Mesenchymal stem cell (in vitro differentiated cells and primary cell): ENCODE measurements around the gene ALKBH7.
A peak's percentile ranks its signal among the peaks of the same experiment; 100 is the strongest.

ENCODE experiments used
- DNase-seq: peaks from one replicate; pipeline ENCODE4 v3.0.0-alpha.2; 2013
- H2AFZ ChIP-seq: one replicate; pipeline ENCODE4 v1.6.1; 2013; ENCODE audit warnings: low read depth, mild to moderate bottlenecking, control low read depth, inconsistent platforms, low read length, moderate library complexity
- H2AK5ac ChIP-seq: 2 replicates; pipeline ENCODE4 v1.6.1; 2013; ENCODE audit warnings: low read length, moderate library complexity, mild to moderate bottlenecking, inconsistent platforms; ENCODE audit not compliant: severe bottlenecking
- H2BK120ac ChIP-seq: one replicate; pipeline ENCODE4 v1.6.1; 2013; ENCODE audit warnings: low read depth, mild to moderate bottlenecking, inconsistent platforms, low read length, moderate library complexity
- H2BK12ac ChIP-seq, 2 experiments: one replicate each; pipeline ENCODE4 v1.6.1; 2013; ENCODE audit warnings: inconsistent platforms in 2 of 2, low read length in 2 of 2, mild to moderate bottlenecking in 2 of 2, moderate library complexity in 2 of 2, control low read depth in 1 of 2
- H2BK15ac ChIP-seq: one replicate; pipeline ENCODE4 v1.6.1; 2013; ENCODE audit warnings: mild to moderate bottlenecking, low read depth, inconsistent platforms; ENCODE audit not compliant: poor library complexity, severe bottlenecking
- H2BK5ac ChIP-seq: 2 replicates; pipeline ENCODE4 v1.6.1; 2013; ENCODE audit warnings: low read depth, mild to moderate bottlenecking, low read length, control low read depth, inconsistent platforms; ENCODE audit not compliant: poor library complexity, severe bottlenecking
- H3K14ac ChIP-seq, 2 experiments: one replicate each; pipeline ENCODE4 v1.6.1; 2013; ENCODE audit warnings: inconsistent platforms in 2 of 2, low read length in 2 of 2, control low read depth in 1 of 2, mild to moderate bottlenecking in 1 of 2, moderate library complexity in 1 of 2
- H3K18ac ChIP-seq, 2 experiments: one replicate each; pipeline ENCODE4 v1.6.1; 2013; ENCODE audit warnings: inconsistent platforms in 2 of 2, low read length in 2 of 2, control low read depth in 1 of 2, low read depth in 1 of 2, mild to moderate bottlenecking in 1 of 2
- H3K23ac ChIP-seq, 2 experiments: one replicate each; pipeline ENCODE4 v1.6.1; 2013; ENCODE audit warnings: inconsistent platforms in 2 of 2, low read length in 2 of 2, mild to moderate bottlenecking in 2 of 2, moderate library complexity in 2 of 2, control low read depth in 1 of 2
- H3K27ac ChIP-seq: 2 replicates; pipeline ENCODE4 v1.5.1; 2013; ENCODE audit warnings: mild to moderate bottlenecking, moderate library complexity, low read length, control low read depth, inconsistent platforms; ENCODE audit not compliant: poor library complexity, severe bottlenecking
- H3K27me3 ChIP-seq, 2 experiments: 2 replicates each; pipeline versions ENCODE4 v1.6.1 to v1.7.0; 2013; ENCODE audit warnings: low read length in 2 of 2, mild to moderate bottlenecking in 2 of 2, moderate library complexity in 2 of 2, control low read depth in 1 of 2, inconsistent platforms in 1 of 2; ENCODE audit not compliant: control insufficient read depth in 1 of 2, insufficient read depth in 1 of 2
- H3K36me3 ChIP-seq, 2 experiments: 2 replicates each; pipeline versions ENCODE4 v1.6.1 to v1.7.0; 2013; ENCODE audit warnings: low read length in 2 of 2, control low read depth in 1 of 2, inconsistent platforms in 1 of 2, low read depth in 1 of 2, mild to moderate bottlenecking in 1 of 2; ENCODE audit not compliant: insufficient read depth in 2 of 2, control insufficient read depth in 1 of 2
- H3K4ac ChIP-seq, 2 experiments: one replicate each; pipeline ENCODE4 v1.6.1; 2013; ENCODE audit warnings: inconsistent platforms in 2 of 2, low read length in 2 of 2, mild to moderate bottlenecking in 2 of 2, moderate library complexity in 2 of 2, control low read depth in 1 of 2, low read depth in 1 of 2
- H3K4me1 ChIP-seq: 2 replicates; pipeline ENCODE4 v1.6.1; 2013; ENCODE audit warnings: low read depth, low read length, control low read depth; ENCODE audit not compliant: control insufficient read depth, insufficient read depth
- H3K4me2 ChIP-seq: 2 replicates; pipeline ENCODE4 v1.6.1; 2013; ENCODE audit warnings: low read length, mild to moderate bottlenecking, inconsistent platforms; ENCODE audit not compliant: poor library complexity, severe bottlenecking
- H3K4me3 ChIP-seq, 2 experiments: 2 replicates each; pipeline versions ENCODE4 v1.5.1 to v1.7.0; 2013; ENCODE audit warnings: low read length in 2 of 2, mild to moderate bottlenecking in 2 of 2, control low read depth in 1 of 2, low read depth in 1 of 2; ENCODE audit not compliant: insufficient read depth in 1 of 2
- H3K79me1 ChIP-seq: replicated peaks from 2 replicates; pipeline ENCODE4 v1.6.1; 2013; ENCODE audit warnings: mild to moderate bottlenecking, control low read depth, low read length, inconsistent platforms; ENCODE audit not compliant: poor library complexity, severe bottlenecking
- H3K9ac ChIP-seq: 2 replicates; pipeline ENCODE4 v1.7.0; 2013; ENCODE audit warnings: mild to moderate bottlenecking, low read length, moderate library complexity
- H3K9me3 ChIP-seq: 2 replicates; pipeline ENCODE4 v1.7.0; 2013; ENCODE audit warnings: mild to moderate bottlenecking, low read length; ENCODE audit not compliant: control insufficient read depth
- H4K8ac ChIP-seq: one replicate; pipeline ENCODE4 v1.6.1; 2013; ENCODE audit warnings: inconsistent platforms, mild to moderate bottlenecking, low read length, moderate library complexity
- H4K91ac ChIP-seq: one replicate; pipeline ENCODE4 v1.6.1; 2013; ENCODE audit warnings: mild to moderate bottlenecking, low read length, inconsistent platforms
- WGBS: methylation state at CpG from one replicate; pipeline ENCODE4 v1.1.7; 2013; ENCODE audit warnings: mixed read lengths; 5-methylcytosine and 5-hydroxymethylcytosine counted together

The ALKBH7 gene

GRCh38 chr19:6421075-6422014 is 48.8 kb downstream of the ALKBH7 start:
- 94% methylated on average over 20 of the region's 20 CpGs for WGBS
- Histone ChIP-seq H2BK15ac (no peak overlapping the region), H2BK12ac (no peak overlapping the region), H3K4me1 (peaks cover 20% of the 10 kb centered on the region), H3K27me3 (no peaks in the 10 kb centered on the region), H3K9ac (peak overlapping the region; percentile 96), H2BK5ac (no peak overlapping the region), H2AK5ac (no peak overlapping the region), H4K8ac (no peak overlapping the region), H3K4me2 (no peak overlapping the region), H3K9me3 (no peaks in the 10 kb centered on the region), H3K36me3 (peaks cover 59 to 60% of the 10 kb centered on the region in 2 experiments), H3K23ac (peak overlapping the region in 1 of 2 experiments; percentile 34), H3K4ac (no peak overlapping the region), H2BK120ac (no peak overlapping the region), H4K91ac (no peak overlapping the region), H3K4me3 (no peak overlapping the region), H2AFZ (no peak overlapping the region), H3K14ac (no peak overlapping the region), H3K18ac (no peak overlapping the region), H3K79me1 (peaks cover 24% of the 10 kb centered on the region), H3K27ac (no peak overlapping the region)
- DNase-seq: no peak

- WGBS: 1% methylated on average over 16 of the region's 20 CpGs
- Histone ChIP-seq H3K14ac (peak overlapping the region in 1 of 2 experiments; percentile 45), H3K4me2 (peak overlapping the region; percentile 75), H3K36me3 (peaks cover 36% of the 10 kb centered on the region in 2 experiments), H2AK5ac (no peak overlapping the region), H3K4ac (peak overlapping the region; percentile 13 to 54), H3K9ac (peak overlapping the region; percentile 96), H2BK120ac (no peak overlapping the region), H3K27ac (peak overlapping the region; percentile 55), H2BK15ac (no peak overlapping the region), H4K91ac (no peak overlapping the region), H3K9me3 (no peaks in the 10 kb centered on the region), H3K18ac (peak overlapping the region; percentile 49 to 74), H3K4me3 (peak overlapping the region; percentile 83 to 95), H3K27me3 (no peaks in the 10 kb centered on the region), H2BK12ac (no peak overlapping the region), H2BK5ac (no peak overlapping the region), H3K23ac (peak overlapping the region in 1 of 2 experiments; percentile 36), H4K8ac (no peak overlapping the region), H3K79me1 (peaks cover 7% of the 10 kb centered on the region), H3K4me1 (peaks cover 21% of the 10 kb centered on the region), H2AFZ (no peak overlapping the region)
- DNase-seq: peak; percentile 83
Measured at GRCh38 chr19:6423499-6424194, 51.1 kb downstream of the ALKBH7 start.

DNA sequence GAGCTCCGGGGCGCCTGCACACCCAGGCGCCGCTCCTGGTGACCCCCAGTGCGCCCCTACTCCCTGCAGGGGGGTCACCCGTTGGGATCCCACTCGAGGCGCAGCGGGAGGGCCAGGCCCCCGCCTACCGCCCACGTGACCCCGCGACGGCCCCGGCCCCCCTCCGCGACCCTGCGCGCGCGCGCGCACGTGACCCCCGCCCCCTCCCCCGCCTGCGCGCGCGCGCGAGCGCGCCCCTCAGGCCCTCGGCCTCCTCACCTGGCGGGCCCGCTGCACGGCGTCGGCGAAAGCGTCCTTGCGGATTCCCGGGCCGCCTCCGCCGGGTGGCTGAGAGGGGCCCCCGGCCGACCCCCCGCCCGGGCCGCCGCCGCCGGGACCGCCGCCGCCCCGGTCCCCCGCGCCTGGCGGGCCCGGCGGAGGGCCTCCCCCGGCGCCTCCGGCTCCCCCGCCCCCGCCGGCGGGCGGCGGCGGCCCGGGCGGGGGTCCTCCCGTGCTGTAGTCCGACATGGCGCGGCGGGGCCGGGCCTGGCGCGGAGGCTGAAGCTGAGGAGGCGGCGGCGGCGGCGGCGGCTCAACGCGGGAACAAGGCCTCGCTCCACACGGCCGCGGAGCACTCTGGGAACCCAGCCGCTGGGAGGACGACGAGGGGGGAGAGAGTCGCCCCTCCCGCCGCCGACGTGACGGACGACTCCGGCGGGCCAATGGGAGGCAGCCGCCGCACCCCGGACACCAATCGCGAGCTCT is 51.8 kb downstream of the ALKBH7 start, which contains the start of gene KHSRP:
KHSRP (minus strand) TSS at position 617 of the 744 bp plus-strand sequence; CDS start at position 507, 110 bp downstream.
- H3K4me2 ChIP-seq: peak within 1 kb of the TSS; percentile 75

More for the DNA sequence above, 51.8 kb downstream of the ALKBH7 start, which contains the start of gene KHSRP:
- WGBS: under 1% methylated on average over 34 of the region's 114 CpGs
- H2BK5ac ChIP-seq: no peak within 1 kb of the TSS
- H2BK120ac ChIP-seq: peak within 1 kb of the TSS; percentile 78
- peak within 1 kb of the TSS; percentile 62 for H3K27ac ChIP-seq
- H3K27me3 ChIP-seq: peaks cover 2% of the 10 kb centered on the region in 2 experiments
- peak within 1 kb of the TSS; percentile 48 for H2AFZ ChIP-seq
- H3K23ac ChIP-seq: peak within 1 kb of the TSS in 1 of 2 experiments; percentile 36
- peak within 1 kb of the TSS; percentile 83 to 95 for H3K4me3 ChIP-seq
- H4K91ac ChIP-seq: peak within 1 kb of the TSS; percentile 93
- peaks cover 21% of the 10 kb centered on the region for H3K4me1 ChIP-seq
- H3K14ac ChIP-seq: peak within 1 kb of the TSS in 1 of 2 experiments; percentile 45
- H3K4ac ChIP-seq: peak within 1 kb of the TSS; percentile 13 to 64
- H3K36me3 ChIP-seq: peaks cover 28 to 29% of the 10 kb centered on the region in 2 experiments
- H3K79me1 ChIP-seq: peaks cover 5% of the 10 kb centered on the region
- DNase-seq: peak; percentile 9
- H3K18ac ChIP-seq: peak within 1 kb of the TSS; percentile 74 to 92
- H3K9ac ChIP-seq: peak within 1 kb of the TSS; percentile 96
- H2BK15ac ChIP-seq: peak within 1 kb of the TSS; percentile 70
- peak within 1 kb of the TSS; percentile 99 for H4K8ac ChIP-seq
- no peak within 1 kb of the TSS for H2BK12ac ChIP-seq
- H3K9me3 ChIP-seq: no peaks in the 10 kb centered on the region
- H2AK5ac ChIP-seq: peak within 1 kb of the TSS; percentile 85
